Pancreas (tissue), 10 donors: Measurements from ENCODE around the gene MICAL3. TPM values are rescaled to one million over a fixed set of nuclear protein-coding genes. Genes with fewer than 3 reads are reported as not detected.

Experiments used
- ATAC-seq, 4 donors: fragments of 200-7000 bp; cut with Tn5 transposase; one replicate each; pipeline versions ENCODE4 v1.8.0 to v1.9.1; 2020; ENCODE audit warnings: mild to moderate bottlenecking in 4 of 4, moderate library complexity in 4 of 4
- DNase-seq, 6 donors: peaks; one replicate each; pipeline ENCODE4 v3.0.0-alpha.2; 2020
- FAIRE-seq: peaks from 2 replicates; lab custom pipeline; 2012; peaks lifted over from hg19 to GRCh38; lab: Jason Lieb, UNC
- H3K27ac ChIP-seq, 4 donors: fragments of 200-600 bp; sonication (generic); 1 replicate in 3 of 4; 2 replicates in 1 of 4; pipeline versions ENCODE4 v1.5.0 to v1.8.0; 2020
- H3K27me3 ChIP-seq, 4 donors: fragments of 200-600 bp; one replicate each; pipeline ENCODE4 v1.8.0; 2021
- H3K36me3 ChIP-seq, 3 donors: fragments of 200-600 bp; sonication (generic) in 1 of 3; one replicate each; pipeline versions ENCODE4 v1.5.0 to v1.8.0; 2020 to 2021
- H3K4me1 ChIP-seq, 3 donors: fragments of 200-600 bp; one replicate each; pipeline ENCODE4 v1.8.0; 2021
- H3K4me3 ChIP-seq, 4 donors: fragments of 200-600 bp; sonication (generic) in 2 of 4; one replicate each; pipeline versions ENCODE4 v1.5.0 to v1.8.0; 2020 to 2021
- H3K9me3 ChIP-seq, 4 donors: fragments of 200-600 bp; one replicate each; pipeline ENCODE4 v1.8.0; 2021
- CTCF ChIP-seq, 4 donors: fragments of 200-600 bp; sonication (generic) in 3 of 4; IDR thresholded peaks; one replicate each; pipeline versions ENCODE4 v1.5.0 to v1.8.0; 2021; ENCODE audit warnings: antibody characterized with exemption in 4 of 4
- WGBS, 2 donors: extraction: QIAGEN DNeasy Blood & Tissue Kit; methylation state at CpG; one replicate each; pipeline ENCODE4 v1.1.7; 2013; 5-methylcytosine and 5-hydroxymethylcytosine counted together
- intact Hi-C, 3 donors: fragments of 100-400 bp; cut with DNase I; formaldehyde crosslinking; loops; one replicate each; pipeline versions ENCODE4 v1.11.1 to v1.14.2; 2022
- polyA plus RNA-seq, 2 donors: library from polyadenylated mRNA; stranded (reverse); fragments of 200-250 nt; gene quantifications; one replicate each; pipeline ENCODE4 v1.2.3, GENCODE V29; 2013
- total RNA-seq, 6 donors: library from RNA; stranded (reverse); fragmentation: NEBNext Ultra II Directional in 4 of 6; extraction: Animal tissue kit (Norgen Biotek cat#: 25700) in 4 of 6; gene quantifications; one replicate each; pipeline versions ENCODE4 v1.2.1 to v1.2.4, GENCODE V29; 2021 to 2023
- donor health status: healthy with polysubstance abuse.
- donor health status: DM: no; HTN: no; CAD: no; lungs with moderate emphysema.
- donor health status: DM: no; HTN: no; CAD: no.
- donor health status: control.
- donor health status: control.
- donor health status: Bipolar disorder and iron deficiency.
- donor health status: DM: yes; HTN: yes; CAD: no.
- donor health status: DM: no; HTN: no; CAD: no.
- donor health status: DM: no; HTN: no; CAD: no.
- donor health status: DM: yes; HTN: yes; CAD: no.

The MICAL3 gene
- total and polyA plus RNA-seq, 8 donors, result 5.9 to 56.8 (median 25.5) TPM

DNA sequence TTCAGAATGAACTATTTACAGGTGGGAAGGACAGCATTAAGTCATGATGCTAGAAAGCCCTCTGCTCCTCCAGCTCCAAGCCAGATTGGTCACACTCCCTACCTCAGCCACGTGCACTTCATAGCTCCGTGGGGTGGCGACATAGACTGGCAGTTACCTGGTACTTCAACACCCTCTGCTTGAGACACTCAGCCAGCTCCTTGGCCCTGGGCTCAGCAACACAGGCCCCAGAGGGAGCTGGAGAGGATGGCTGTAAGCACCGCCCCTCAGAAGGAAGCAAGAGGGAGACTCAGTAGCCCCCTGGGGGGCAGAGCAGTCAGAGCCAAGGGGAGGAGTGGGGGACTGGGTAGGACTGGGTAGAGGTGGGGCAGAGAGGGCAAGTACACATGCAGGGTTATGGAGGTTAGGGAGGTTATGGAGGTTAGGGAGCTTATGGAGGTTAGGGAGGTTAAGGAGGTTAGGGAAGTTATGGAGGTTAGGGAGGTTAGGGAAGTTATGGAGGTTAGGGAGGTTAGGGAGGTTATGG lies 148.0 kb downstream of the MICAL3 start:
- no peaks in the 10 kb centered on the region for H3K27me3 ChIP-seq
- H3K4me3 ChIP-seq, result no peak overlapping the region
- ATAC-seq, result peak; percentile 54 to 78 (median 69)
- H3K36me3 ChIP-seq, result peaks cover 0 to 16% (median 0%) of the 10 kb centered on the region in 3 donors
- no peaks in the 10 kb centered on the region for H3K9me3 ChIP-seq
- WGBS, 2 donors, result 60 to 72% methylated on average over 4 of the region's 4 CpGs
- no peak overlapping the region for H3K27ac ChIP-seq
- no peaks in the 10 kb centered on the region for H3K4me1 ChIP-seq
- intact Hi-C loops, result no loop called here
- DNase-seq, result peak in 2 of 6 donors; percentile 23 to 32
- no peak for TF ChIP-seq CTCF (IDR thresholded peaks at IDR 0.05)
- no peak for FAIRE-seq

GRCh38 chr22:17875631-17876030 lies 148.7 kb downstream of the MICAL3 start:
- DNase-seq, result no peak
- no peak for TF ChIP-seq CTCF (IDR thresholded peaks at IDR 0.05)
- Histone ChIP-seq H3K9me3 (no peaks in the 10 kb centered on the region), H3K4me3 (no peak overlapping the region), H3K36me3 (peaks cover 0 to 24% (median 0%) of the 10 kb centered on the region in 3 donors), H3K27ac (no peak overlapping the region), H3K4me1 (no peaks in the 10 kb centered on the region), H3K27me3 (no peaks in the 10 kb centered on the region)
- no peak for FAIRE-seq
- ATAC-seq, result no peak
- intact Hi-C loops, result no loop called here
- 93 to 94% methylated on average over 12 of the region's 12 CpGs for WGBS, 2 donors

DNA sequence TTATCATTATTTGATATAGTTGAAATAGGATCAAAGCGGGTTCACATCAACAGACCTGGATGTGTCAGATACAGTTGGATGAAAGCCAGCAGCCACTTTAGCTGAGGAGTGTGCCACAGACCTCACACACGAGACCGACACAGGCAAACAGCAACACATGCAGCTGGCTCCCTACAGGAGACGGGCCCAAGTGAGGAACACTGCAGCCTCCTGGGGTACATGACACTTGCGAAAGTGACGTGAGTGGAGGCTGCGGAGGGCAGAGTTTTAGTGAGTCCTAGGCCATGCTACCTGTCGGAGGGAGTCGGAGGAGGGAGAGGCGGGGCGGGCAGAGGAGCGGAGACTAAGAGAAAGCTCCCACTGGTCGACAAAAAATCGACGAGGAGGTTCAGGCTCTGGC lies 149.2 kb downstream of the MICAL3 start:
- intact Hi-C loops, result no loop called here
- no peak for ATAC-seq
- no peak overlapping the region for H3K27ac ChIP-seq
- no peak overlapping the region for H3K4me3 ChIP-seq
- no peak for FAIRE-seq
- no peak for TF ChIP-seq CTCF (IDR thresholded peaks at IDR 0.05)
- no peaks in the 10 kb centered on the region for H3K4me1 ChIP-seq
- WGBS, 2 donors, result 95 to 96% methylated on average over 15 of the region's 15 CpGs
- H3K9me3 ChIP-seq, result no peaks in the 10 kb centered on the region
- no peaks in the 10 kb centered on the region for H3K27me3 ChIP-seq
- H3K36me3 ChIP-seq, result peaks cover 0 to 27% (median 0%) of the 10 kb centered on the region in 3 donors
- no peak for DNase-seq

DNA sequence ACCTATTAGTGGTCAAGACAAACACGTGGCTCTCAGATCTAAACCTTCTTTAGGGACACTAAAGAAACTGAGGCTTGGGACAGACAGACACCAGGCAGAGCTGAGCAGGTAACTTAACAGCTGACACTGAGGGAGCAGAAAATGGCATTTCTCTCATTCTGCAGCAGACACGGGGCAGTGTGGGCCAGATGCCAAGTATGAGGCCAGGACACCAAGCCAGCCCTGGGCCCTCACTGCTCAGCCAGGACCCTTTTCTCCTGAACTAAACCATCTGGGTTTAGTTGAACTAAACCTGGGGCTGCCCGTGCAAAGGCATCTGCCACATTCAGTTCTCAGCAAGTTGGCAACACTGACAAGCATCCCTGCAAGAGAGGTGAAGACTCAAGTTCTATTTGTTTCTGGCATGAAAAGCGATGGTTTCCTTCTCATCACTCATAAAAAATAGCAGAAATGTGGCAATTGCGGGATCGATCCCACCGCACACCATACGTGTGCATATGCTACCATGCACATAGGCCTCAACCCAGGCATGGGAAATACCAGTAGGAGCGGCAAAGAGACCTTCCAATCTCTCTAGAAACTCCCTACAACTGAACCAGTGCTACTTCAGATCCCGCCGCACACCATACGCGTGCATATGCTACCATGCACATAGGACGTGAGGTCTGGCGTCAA lies 150.0 kb downstream of the MICAL3 start:
- Histone ChIP-seq H3K4me1 (no peaks in the 10 kb centered on the region), H3K27me3 (no peaks in the 10 kb centered on the region), H3K36me3 (peaks cover 0 to 28% (median 0%) of the 10 kb centered on the region in 3 donors), H3K27ac (no peak overlapping the region), H3K4me3 (no peak overlapping the region), H3K9me3 (no peaks in the 10 kb centered on the region)
- WGBS, 2 donors, result 92% methylated on average over 15 of the region's 15 CpGs
- TF ChIP-seq CTCF (IDR thresholded peaks at IDR 0.05), result no peak
- intact Hi-C loops, result no loop called here
- no peak for FAIRE-seq
- no peak for DNase-seq
- ATAC-seq, result no peak

- Histone ChIP-seq H3K4me3 (no peak overlapping the region), H3K36me3 (peaks cover 0 to 33% (median 0%) of the 10 kb centered on the region in 3 donors), H3K27me3 (no peaks in the 10 kb centered on the region), H3K27ac (no peak overlapping the region), H3K4me1 (no peaks in the 10 kb centered on the region), H3K9me3 (no peaks in the 10 kb centered on the region)
- no peak for ATAC-seq
- no peak for TF ChIP-seq CTCF (IDR thresholded peaks at IDR 0.05)
- no peak for FAIRE-seq
- no peak for DNase-seq
- WGBS, 2 donors, result 92% methylated on average over 10 of the region's 10 CpGs
- intact Hi-C loops, result no loop called here
These were observed 150.6 kb downstream of the MICAL3 start for GRCh38 chr22:17873804-17874203.
